ENCODE data around the gene ARHGAP42.

The ARHGAP42 gene

DNA sequence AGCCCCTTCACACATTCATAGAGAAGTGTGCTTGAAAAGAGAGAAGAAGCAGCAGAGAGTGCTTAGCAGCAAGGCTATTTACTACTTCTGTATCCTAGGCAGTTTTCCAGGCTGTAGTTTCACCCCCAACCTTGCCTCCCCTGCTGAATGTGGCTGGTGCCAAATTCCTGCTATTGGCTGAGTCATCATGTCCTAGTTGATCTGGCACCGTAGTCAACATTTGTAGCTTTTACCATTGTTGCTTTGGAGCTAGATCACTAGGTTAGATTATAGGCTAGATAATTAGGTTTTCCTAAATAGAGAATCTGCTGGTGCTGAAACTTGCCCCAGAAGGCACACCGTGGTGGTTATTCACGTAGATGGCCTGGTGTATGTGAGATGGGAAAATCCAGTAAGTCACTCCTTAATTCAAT lies 32.7 kb downstream of the ARHGAP42 start:
- H3K27me3 ChIP-seq (ENCODE audit: insufficient read depth, poor library complexity, severe bottlenecking): no peaks in the 10 kb centered on the region
- H3K4me3 ChIP-seq (replicated peaks; ENCODE audit: insufficient read depth, low read length): no peak overlapping the region
- TF ChIP-seq POLR2AphosphoS5 (IDR thresholded peaks at IDR 0.05; ENCODE audit: low read depth): no peak
- H3K27ac ChIP-seq (replicated peaks): no peak overlapping the region
- no peak for DNase-seq (ENCODE audit: low read depth in 1 of 2, low spot score in 1 of 2)

DNA sequence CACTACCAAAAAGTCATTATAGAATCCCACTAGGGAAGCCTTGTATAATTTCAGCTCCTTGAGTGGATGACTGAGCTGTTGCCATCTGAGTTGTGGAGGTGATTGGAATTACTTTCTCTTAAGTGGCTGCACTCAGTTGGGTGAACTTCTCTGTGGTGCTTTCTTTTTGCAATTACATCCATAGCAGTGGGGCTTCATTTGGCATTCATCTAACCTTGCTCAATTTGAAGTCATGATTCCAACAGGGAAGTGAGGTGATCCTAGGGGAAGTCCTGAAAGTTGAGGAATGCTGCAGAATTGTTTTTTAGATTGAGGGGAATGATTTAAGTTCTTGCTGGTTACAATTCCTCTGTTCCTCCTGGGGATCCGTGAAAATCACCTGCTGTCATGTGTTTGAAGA lies 39.6 kb downstream of the ARHGAP42 start:
- no peak overlapping the region for H3K4me3 ChIP-seq (replicated peaks; ENCODE audit: insufficient read depth, low read length)
- no peak for DNase-seq (ENCODE audit: low read depth in 1 of 2, low spot score in 1 of 2)
- no peak overlapping the region for H3K27ac ChIP-seq (replicated peaks)
- no peak for TF ChIP-seq GABPA (IDR thresholded peaks at IDR 0.05; ENCODE audit: low read depth)
- TF ChIP-seq, protein P1, sequence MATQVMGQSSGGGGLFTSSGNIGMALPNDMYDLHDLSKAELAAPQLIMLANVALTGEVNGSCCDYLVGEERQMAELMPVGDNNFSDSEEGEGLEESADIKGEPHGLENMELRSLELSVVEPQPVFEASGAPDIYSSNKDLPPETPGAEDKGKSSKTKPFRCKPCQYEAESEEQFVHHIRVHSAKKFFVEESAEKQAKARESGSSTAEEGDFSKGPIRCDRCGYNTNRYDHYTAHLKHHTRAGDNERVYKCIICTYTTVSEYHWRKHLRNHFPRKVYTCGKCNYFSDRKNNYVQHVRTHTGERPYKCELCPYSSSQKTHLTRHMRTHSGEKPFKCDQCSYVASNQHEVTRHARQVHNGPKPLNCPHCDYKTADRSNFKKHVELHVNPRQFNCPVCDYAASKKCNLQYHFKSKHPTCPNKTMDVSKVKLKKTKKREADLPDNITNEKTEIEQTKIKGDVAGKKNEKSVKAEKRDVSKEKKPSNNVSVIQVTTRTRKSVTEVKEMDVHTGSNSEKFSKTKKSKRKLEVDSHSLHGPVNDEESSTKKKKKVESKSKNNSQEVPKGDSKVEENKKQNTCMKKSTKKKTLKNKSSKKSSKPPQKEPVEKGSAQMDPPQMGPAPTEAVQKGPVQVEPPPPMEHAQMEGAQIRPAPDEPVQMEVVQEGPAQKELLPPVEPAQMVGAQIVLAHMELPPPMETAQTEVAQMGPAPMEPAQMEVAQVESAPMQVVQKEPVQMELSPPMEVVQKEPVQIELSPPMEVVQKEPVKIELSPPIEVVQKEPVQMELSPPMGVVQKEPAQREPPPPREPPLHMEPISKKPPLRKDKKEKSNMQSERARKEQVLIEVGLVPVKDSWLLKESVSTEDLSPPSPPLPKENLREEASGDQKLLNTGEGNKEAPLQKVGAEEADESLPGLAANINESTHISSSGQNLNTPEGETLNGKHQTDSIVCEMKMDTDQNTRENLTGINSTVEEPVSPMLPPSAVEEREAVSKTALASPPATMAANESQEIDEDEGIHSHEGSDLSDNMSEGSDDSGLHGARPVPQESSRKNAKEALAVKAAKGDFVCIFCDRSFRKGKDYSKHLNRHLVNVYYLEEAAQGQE (IDR thresholded peaks at IDR 0.05; ENCODE audit: insufficient replicate concordance, low read depth): no peak
- TF ChIP-seq, protein P2, sequence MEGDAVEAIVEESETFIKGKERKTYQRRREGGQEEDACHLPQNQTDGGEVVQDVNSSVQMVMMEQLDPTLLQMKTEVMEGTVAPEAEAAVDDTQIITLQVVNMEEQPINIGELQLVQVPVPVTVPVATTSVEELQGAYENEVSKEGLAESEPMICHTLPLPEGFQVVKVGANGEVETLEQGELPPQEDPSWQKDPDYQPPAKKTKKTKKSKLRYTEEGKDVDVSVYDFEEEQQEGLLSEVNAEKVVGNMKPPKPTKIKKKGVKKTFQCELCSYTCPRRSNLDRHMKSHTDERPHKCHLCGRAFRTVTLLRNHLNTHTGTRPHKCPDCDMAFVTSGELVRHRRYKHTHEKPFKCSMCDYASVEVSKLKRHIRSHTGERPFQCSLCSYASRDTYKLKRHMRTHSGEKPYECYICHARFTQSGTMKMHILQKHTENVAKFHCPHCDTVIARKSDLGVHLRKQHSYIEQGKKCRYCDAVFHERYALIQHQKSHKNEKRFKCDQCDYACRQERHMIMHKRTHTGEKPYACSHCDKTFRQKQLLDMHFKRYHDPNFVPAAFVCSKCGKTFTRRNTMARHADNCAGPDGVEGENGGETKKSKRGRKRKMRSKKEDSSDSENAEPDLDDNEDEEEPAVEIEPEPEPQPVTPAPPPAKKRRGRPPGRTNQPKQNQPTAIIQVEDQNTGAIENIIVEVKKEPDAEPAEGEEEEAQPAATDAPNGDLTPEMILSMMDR (IDR thresholded peaks at IDR 0.05; ENCODE audit: insufficient read depth, low read length): no peak
- TF ChIP-seq SPI1 (IDR thresholded peaks at IDR 0.05; ENCODE audit: borderline replicate concordance, low read depth): no peak
- no peak for TF ChIP-seq POLR2AphosphoS5 (IDR thresholded peaks at IDR 0.05; ENCODE audit: low read depth)
- no peaks in the 10 kb centered on the region for H3K27me3 ChIP-seq (ENCODE audit: insufficient read depth, poor library complexity, severe bottlenecking)

DNA sequence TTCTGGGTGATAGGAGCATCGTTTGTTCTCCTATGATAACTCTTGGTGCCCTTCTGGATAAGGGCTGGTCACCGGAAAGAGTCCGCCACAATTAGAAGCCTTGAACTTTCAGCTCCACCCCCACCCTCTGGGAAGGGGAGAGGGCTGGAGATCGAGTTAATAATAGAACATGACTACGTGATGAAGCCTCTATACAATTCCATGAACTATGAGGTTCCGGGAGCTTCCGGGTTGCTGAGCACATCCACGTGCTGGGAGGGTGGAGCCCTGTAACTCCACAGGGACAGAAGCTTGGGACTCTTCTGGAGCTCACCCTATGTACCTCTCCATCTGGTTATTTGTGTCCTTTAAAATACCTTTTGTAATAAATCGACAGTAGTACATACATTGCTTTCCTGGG lies 40.3 kb downstream of the ARHGAP42 start:
- TF ChIP-seq GABPA (IDR thresholded peaks at IDR 0.05; ENCODE audit: low read depth) (no peak), SPI1 (IDR thresholded peaks at IDR 0.05; ENCODE audit: borderline replicate concordance, low read depth) (no peak), POLR2AphosphoS5 (IDR thresholded peaks at IDR 0.05; ENCODE audit: low read depth) (no peak)
- TF ChIP-seq, protein P1 (IDR thresholded peaks at IDR 0.05; ENCODE audit: insufficient replicate concordance, low read depth): no peak
- TF ChIP-seq, protein P2 (IDR thresholded peaks at IDR 0.05; ENCODE audit: insufficient read depth, low read length): no peak

DNA sequence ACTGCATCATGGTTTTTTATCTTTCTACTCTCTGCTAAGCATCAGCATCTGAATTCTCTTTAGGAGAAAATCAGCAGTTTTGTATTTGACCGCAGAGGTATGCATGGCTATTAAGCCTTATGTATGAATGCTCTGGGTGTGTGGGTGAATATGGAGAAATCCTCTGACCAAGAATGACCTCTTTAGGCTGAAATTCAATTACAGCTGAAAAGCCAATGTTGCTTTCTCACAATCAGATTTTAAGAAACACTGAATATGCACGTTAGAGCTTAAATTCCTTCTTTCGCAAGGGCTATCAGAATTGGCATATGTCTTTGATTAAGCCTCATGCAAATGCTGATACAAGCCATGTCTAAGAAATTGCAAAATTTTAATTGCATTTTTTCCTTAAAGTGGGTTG lies 43.2 kb downstream of the ARHGAP42 start:
- Histone ChIP-seq H3K4me3 (replicated peaks; ENCODE audit: insufficient read depth, low read length) (no peak overlapping the region), H3K27me3 (ENCODE audit: insufficient read depth, poor library complexity, severe bottlenecking) (no peaks in the 10 kb centered on the region), H3K27ac (replicated peaks) (no peak overlapping the region)
- DNase-seq (ENCODE audit: low read depth in 1 of 2, low spot score in 1 of 2): no peak
- TF ChIP-seq SPI1 (IDR thresholded peaks at IDR 0.05; ENCODE audit: borderline replicate concordance, low read depth) (no peak), GABPA (IDR thresholded peaks at IDR 0.05; ENCODE audit: low read depth) (no peak), POLR2AphosphoS5 (IDR thresholded peaks at IDR 0.05; ENCODE audit: low read depth) (no peak)
- TF ChIP-seq, protein P2 (IDR thresholded peaks at IDR 0.05; ENCODE audit: insufficient read depth, low read length): no peak
- TF ChIP-seq, protein P1 (IDR thresholded peaks at IDR 0.05; ENCODE audit: insufficient replicate concordance, low read depth): no peak

More for the DNA sequence above, 40.3 kb downstream of the ARHGAP42 start:
- no peak overlapping the region for H3K4me3 ChIP-seq (replicated peaks; ENCODE audit: insufficient read depth, low read length)
- no peak for DNase-seq (ENCODE audit: low read depth in 1 of 2, low spot score in 1 of 2)
- no peaks in the 10 kb centered on the region for H3K27me3 ChIP-seq (ENCODE audit: insufficient read depth, poor library complexity, severe bottlenecking)
- H3K27ac ChIP-seq (replicated peaks): no peak overlapping the region

Data from HL-60 (cell line).